IMR-90 (cell line): ENCODE measurements around the gene TMEM190. TPM values are rescaled to one million over a fixed set of nuclear protein-coding genes. Genes with fewer than 3 reads are reported as not detected.
A peak's percentile ranks its signal among the peaks of the same experiment; 100 is the strongest.

Experiments
- ATAC-seq: fragments of 200-7000 bp; cut with Tn5 transposase; 2 replicates; pipeline ENCODE4 v1.9.1; 2020; ENCODE audit warnings: low read depth, mild to moderate bottlenecking, moderate library complexity
- BruUV-seq: library from RNA; stranded (reverse); fragments of 400-500 nt; replicated peaks from 2 replicates; lab custom pipeline; 2021; lab: Mats Ljungman, UMichigan
- CTCF ChIA-PET: fragments of 300-600 bp; formaldehyde crosslinking; extraction: SDS; loops from one replicate; lab custom pipeline; 2021; ENCODE audit warnings: antibody characterized with exemption; lab: Yijun Ruan, JAX
- POLR2A ChIA-PET: fragments of 300-600 bp; sonication (Branson Sonifier 250); formaldehyde crosslinking; loops from one replicate; lab custom pipeline; 2022; ENCODE audit warnings: antibody characterized with exemption; ENCODE audit not compliant: unreplicated experiment; lab: Charles Lee
- DNase-seq: peaks from one replicate; pipeline ENCODE4 v3.0.0; 2013
- H2AFZ ChIP-seq: replicated peaks from 2 replicates; pipeline ENCODE3; 2013; ENCODE audit warnings: low read length, mild to moderate bottlenecking; ENCODE audit not compliant: poor library complexity
- H2AK5ac ChIP-seq: 2 replicates; pipeline ENCODE4 v1.6.1; 2013; ENCODE audit warnings: low read depth, low read length, inconsistent platforms
- H2AK9ac ChIP-seq: replicated peaks from 2 replicates; pipeline ENCODE3; 2013; ENCODE audit warnings: mild to moderate bottlenecking, low read depth, low read length, moderate library complexity; ENCODE audit not compliant: poor library complexity
- H2BK120ac ChIP-seq: 2 replicates; pipeline ENCODE4 v1.6.1; 2013; ENCODE audit warnings: low read depth, low read length, inconsistent platforms
- H2BK15ac ChIP-seq: 3 replicates; pipeline ENCODE4 v1.6.1; 2013; ENCODE audit warnings: low read depth, low read length, inconsistent platforms
- H2BK20ac ChIP-seq: 2 replicates; pipeline ENCODE4 v1.6.1; 2013; ENCODE audit warnings: low read depth, mild to moderate bottlenecking, inconsistent platforms, low read length, moderate library complexity
- H2BK5ac ChIP-seq: 2 replicates; pipeline ENCODE4 v1.6.1; 2013; ENCODE audit warnings: mild to moderate bottlenecking, low read depth, low read length, inconsistent platforms; ENCODE audit not compliant: poor library complexity, severe bottlenecking
- H3K14ac ChIP-seq: replicated peaks from 2 replicates; pipeline ENCODE4 v1.6.1; 2013; ENCODE audit warnings: low read depth, low read length, inconsistent platforms
- H3K18ac ChIP-seq: 2 replicates; pipeline ENCODE4 v1.6.1; 2013; ENCODE audit warnings: low read depth, low read length, control low read depth
- H3K23ac ChIP-seq: 2 replicates; pipeline ENCODE4 v1.6.1; 2013; ENCODE audit warnings: low read depth, low read length, inconsistent platforms
- H3K27ac ChIP-seq: 2 replicates; pipeline ENCODE4 v1.5.1; 2013; ENCODE audit warnings: mild to moderate bottlenecking, control low read depth, low read length; ENCODE audit not compliant: insufficient read depth
- H3K27me3 ChIP-seq: 2 replicates; pipeline ENCODE4 v1.6.1; 2013; ENCODE audit warnings: low read length; ENCODE audit not compliant: control insufficient read depth, insufficient read depth
- H3K36me3 ChIP-seq: 2 replicates; pipeline ENCODE4 v1.6.1; 2013; ENCODE audit warnings: low read length, mixed read lengths; ENCODE audit not compliant: control insufficient read depth, insufficient read depth
- H3K4ac ChIP-seq: 2 replicates; pipeline ENCODE4 v1.6.1; 2013; ENCODE audit warnings: low read depth, low read length, inconsistent platforms
- H3K4me1 ChIP-seq: 2 replicates; pipeline ENCODE4 v1.6.1; 2013; ENCODE audit warnings: low read length, mixed read lengths; ENCODE audit not compliant: control insufficient read depth, insufficient read depth
- H3K4me2 ChIP-seq: 2 replicates; pipeline ENCODE4 v1.6.1; 2013; ENCODE audit warnings: low read depth, mild to moderate bottlenecking, control low read depth, low read length, moderate library complexity
- H3K4me3 ChIP-seq: 2 replicates; pipeline ENCODE4 v1.5.1; 2013; ENCODE audit warnings: low read depth, mild to moderate bottlenecking, control low read depth, low read length, moderate library complexity; ENCODE audit not compliant: insufficient read depth
- H3K56ac ChIP-seq: 2 replicates; pipeline ENCODE4 v1.6.1; 2013; ENCODE audit warnings: low read length, inconsistent platforms; ENCODE audit not compliant: insufficient read depth; ENCODE audit errors: extremely low read depth
- H3K79me1 ChIP-seq, 2 experiments: 2 replicates each; pipeline ENCODE4 v1.6.1; 2013; ENCODE audit warnings: low read length in 2 of 2, inconsistent platforms in 1 of 2, low read depth in 1 of 2
- H3K9ac ChIP-seq: 2 replicates; pipeline ENCODE4 v1.6.1; 2013; ENCODE audit warnings: low read depth, low read length, control low read depth
- H3K9me1 ChIP-seq: 2 replicates; pipeline ENCODE4 v1.6.1; 2013; ENCODE audit warnings: low read length, inconsistent platforms; ENCODE audit not compliant: insufficient read depth
- H3K9me3 ChIP-seq: 2 replicates; pipeline ENCODE4 v1.6.1; 2013; ENCODE audit warnings: low read length; ENCODE audit not compliant: control insufficient read depth, insufficient read depth
- H4K20me1 ChIP-seq: 2 replicates; pipeline ENCODE4 v1.6.1; 2013; ENCODE audit warnings: low read length, inconsistent platforms; ENCODE audit not compliant: insufficient read depth
- H4K5ac ChIP-seq: 2 replicates; pipeline ENCODE4 v1.6.1; 2013; ENCODE audit warnings: mild to moderate bottlenecking, low read depth, low read length, control low read depth
- H4K8ac ChIP-seq, 2 experiments: 2 replicates each; pipeline ENCODE4 v1.6.1; 2013; ENCODE audit warnings: low read depth in 2 of 2, low read length in 2 of 2, control low read depth in 1 of 2, inconsistent platforms in 1 of 2
- H4K91ac ChIP-seq: 2 replicates; pipeline ENCODE4 v1.6.1; 2013; ENCODE audit warnings: low read depth, low read length, inconsistent platforms; ENCODE audit not compliant: insufficient read depth
- MXI1 ChIP-seq: IDR thresholded peaks from 2 replicates; pipeline ENCODE4 v1.6.1; 2012; ENCODE audit warnings: low read depth, mild to moderate bottlenecking, low read length, moderate library complexity, borderline replicate concordance
- WGBS, 2 experiments: methylation state at CpG; one replicate each; pipeline versions ENCODE4 v1.1.5 to v1.1.7; 2013; ENCODE audit warnings: missing lambda C conversion rate in 2 of 2; ENCODE audit not compliant: insufficient read length in 1 of 2; ENCODE audit errors: extremely low coverage in 2 of 2; 5-methylcytosine and 5-hydroxymethylcytosine counted together
- dilution Hi-C: fragments of 300-500 bp; cut with HindIII; formaldehyde crosslinking; loops from one replicate; pipeline ENCODE4 v1.14.3; 2018; ENCODE audit warnings: low sequenced_read_pairs; ENCODE audit not compliant: unreplicated experiment
- in situ Hi-C: fragments of 300-500 bp; cut with MboI; formaldehyde crosslinking; loops from 3 replicates; pipeline ENCODE4 v1.14.3; 2019; ENCODE audit warnings: low sequenced_read_pairs, inconsistent platforms, mixed read lengths
- intact Hi-C: fragments of 100-400 bp; cut with micrococcal nuclease; formaldehyde crosslinking; loops from 2 replicates; pipeline ENCODE4 v1.10.0; 2022
- polyA plus RNA-seq, 3 experiments: library from polyadenylated mRNA; depleted of rRNA; stranded (reverse); fragments of >200 nt; gene quantifications; 2 replicates each; pipeline ENCODE4 v1.2.3, GENCODE V29; 2012; ENCODE audit warnings: low replicate concordance in 1 of 3
- total RNA-seq: library from RNA; depleted of rRNA; stranded (reverse); fragments of >200 nt; gene quantifications from 2 replicates; pipeline ENCODE4 v1.2.3, GENCODE V29; 2012
- TF ChIP-seq, protein P1 (sequence below): conservative IDR thresholded peaks from 2 replicates; pipeline ENCODE4 v1.5.1; 2012; ENCODE audit warnings: mild to moderate bottlenecking, low read depth, low read length, improper control_type of control experiment

The TMEM190 gene
- total and polyA plus RNA-seq, 2 of the 4 experiments (the other 2 are of a cell fraction) = 1.6 TPM; not detected in 1

- no peak for DNase-seq
- BruUV-seq = no TSS peak
- H2BK20ac ChIP-seq = no peak overlapping the region
These were observed 9.9 kb downstream of the TMEM190 start for GRCh38 chr19:55386493-55386971.

More at GRCh38 chr19:55386493-55386971, 9.9 kb downstream of the TMEM190 start:
- H3K4ac ChIP-seq = peak overlapping the region; percentile 85
- H3K9me3 ChIP-seq = no peaks in the 10 kb centered on the region
- peak overlapping the region; percentile 91 for H3K9ac ChIP-seq
- no peak overlapping the region for H4K5ac ChIP-seq
- POLR2A ChIA-PET = interaction anchor here (0.5 kb wide), 1 partner anchor 9 kb away, joined by 6 read pairs; no protein-coding TSS in a partner anchor
- no peak overlapping the region for H2BK120ac ChIP-seq
- peak overlapping the region; percentile 73 for H3K14ac ChIP-seq
- H3K4me2 ChIP-seq = peak overlapping the region; percentile 96
- H4K8ac ChIP-seq = peak overlapping the region; percentile 30 to 75; a peak in 1 of 4 replicates
- intact Hi-C loops (loop anchor here (5.0 kb wide), 2 partner anchors 84 to 104 kb away; partner anchors contain the start of genes BRSK1 and HSPBP1), dilution Hi-C loops (no loop called here), in situ Hi-C loops (loop anchor here (10.0 kb wide), 1 partner anchor 92 kb away; no protein-coding TSS in a partner anchor)
- no peak overlapping the region for H3K18ac ChIP-seq
- peak overlapping the region; percentile 85 for H3K27ac ChIP-seq
- TF ChIP-seq, protein P1, sequence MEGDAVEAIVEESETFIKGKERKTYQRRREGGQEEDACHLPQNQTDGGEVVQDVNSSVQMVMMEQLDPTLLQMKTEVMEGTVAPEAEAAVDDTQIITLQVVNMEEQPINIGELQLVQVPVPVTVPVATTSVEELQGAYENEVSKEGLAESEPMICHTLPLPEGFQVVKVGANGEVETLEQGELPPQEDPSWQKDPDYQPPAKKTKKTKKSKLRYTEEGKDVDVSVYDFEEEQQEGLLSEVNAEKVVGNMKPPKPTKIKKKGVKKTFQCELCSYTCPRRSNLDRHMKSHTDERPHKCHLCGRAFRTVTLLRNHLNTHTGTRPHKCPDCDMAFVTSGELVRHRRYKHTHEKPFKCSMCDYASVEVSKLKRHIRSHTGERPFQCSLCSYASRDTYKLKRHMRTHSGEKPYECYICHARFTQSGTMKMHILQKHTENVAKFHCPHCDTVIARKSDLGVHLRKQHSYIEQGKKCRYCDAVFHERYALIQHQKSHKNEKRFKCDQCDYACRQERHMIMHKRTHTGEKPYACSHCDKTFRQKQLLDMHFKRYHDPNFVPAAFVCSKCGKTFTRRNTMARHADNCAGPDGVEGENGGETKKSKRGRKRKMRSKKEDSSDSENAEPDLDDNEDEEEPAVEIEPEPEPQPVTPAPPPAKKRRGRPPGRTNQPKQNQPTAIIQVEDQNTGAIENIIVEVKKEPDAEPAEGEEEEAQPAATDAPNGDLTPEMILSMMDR = no peak
- TF ChIP-seq MXI1 = 0 out of 2 replicates have a peak, but pooled peaks have one; percentile 45
- peaks cover 58% of the 10 kb centered on the region for H4K20me1 ChIP-seq
- H3K23ac ChIP-seq = peak overlapping the region; percentile 90
- peak overlapping the region; percentile 74 for H3K56ac ChIP-seq
- H2AK9ac ChIP-seq = peak overlapping the region; percentile 99
- WGBS, 2 experiments = 2% methylated on average over 22 of the region's 33 CpGs; no CpG with 5 or more reads in 1 of the 2 experiments
- H3K36me3 ChIP-seq = peaks cover 48% of the 10 kb centered on the region
- H2AFZ ChIP-seq = no peak overlapping the region
- H3K9me1 ChIP-seq = peaks cover 34% of the 10 kb centered on the region
- H4K91ac ChIP-seq = no peak overlapping the region; the same call in 1 of the 2 replicates
- ATAC-seq = no peak
- peaks cover 29 to 61% of the 10 kb centered on the region in 2 experiments for H3K79me1 ChIP-seq
- H3K4me1 ChIP-seq = peaks cover 47% of the 10 kb centered on the region
- H2BK15ac ChIP-seq = no peak overlapping the region
- H2AK5ac ChIP-seq = peak overlapping the region; percentile 93
- no peaks in the 10 kb centered on the region for H3K27me3 ChIP-seq
- peak overlapping the region; percentile 65 for H2BK5ac ChIP-seq
- H3K4me3 ChIP-seq = peak overlapping the region; percentile 74
- CTCF ChIA-PET = no interaction called here
